Endothelial cell of umbilical vein (primary cell): ENCODE measurements around the gene SRRM3. TPM values are rescaled to one million over a fixed set of nuclear protein-coding genes. Genes with fewer than 3 reads are reported as not detected.

Source experiments
- BruUV-seq: library from RNA; stranded (reverse); fragments of 400-500 nt; replicated peaks from 2 replicates; lab custom pipeline; 2021; lab: Mats Ljungman, UMichigan
- CTCF ChIA-PET: fragments of 300-600, 350-600 bp; sonication (Branson Sonifier 250); formaldehyde crosslinking; loops from one replicate; lab custom pipeline; 2021; ENCODE audit warnings: antibody characterized with exemption, inconsistent platforms; lab: Charles Lee
- POLR2A ChIA-PET: fragments of 300-600, 350-600 bp; sonication (Branson Sonifier 250); formaldehyde crosslinking; loops from one replicate; lab custom pipeline; 2021; ENCODE audit warnings: antibody characterized with exemption, inconsistent platforms; lab: Charles Lee
- DNase-seq: peaks from one replicate; pipeline ENCODE4 v3.0.0-alpha.2; 2011; ENCODE audit warnings: low read depth, low spot score
- FAIRE-seq: peaks from 2 replicates; lab custom pipeline; 2011; peaks lifted over from hg19 to GRCh38; lab: Jason Lieb, UNC
- H2AFZ ChIP-seq: 2 replicates; pipeline ENCODE4 v1.6.0; 2012; ENCODE audit warnings: low read depth, low read length, control low read depth, inconsistent platforms
- H3K27ac ChIP-seq: 2 replicates; pipeline ENCODE4 v1.5.1; 2011; ENCODE audit warnings: low read depth, mild to moderate bottlenecking, control low read depth, low read length, moderate library complexity; ENCODE audit not compliant: insufficient read depth
- H3K27me3 ChIP-seq, 2 experiments: 2 replicates each; pipeline versions ENCODE4 v1.6.0 to v1.6.1; 2011; ENCODE audit warnings: low read length in 2 of 2, mixed read lengths in 1 of 2; ENCODE audit not compliant: control insufficient read depth in 2 of 2, insufficient read depth in 2 of 2
- H3K36me3 ChIP-seq, 2 experiments: 2 replicates in 1 of 2; 3 replicates in 1 of 2; pipeline ENCODE4 v1.5.1; 2011; ENCODE audit warnings: low read length in 2 of 2, mild to moderate bottlenecking in 1 of 2, moderate library complexity in 1 of 2; ENCODE audit not compliant: control insufficient read depth in 2 of 2, insufficient read depth in 2 of 2; ENCODE audit errors: extremely low read depth in 1 of 2
- H3K4me1 ChIP-seq: 3 replicates; pipeline ENCODE4 v1.5.1; 2011; ENCODE audit warnings: mild to moderate bottlenecking, low read length; ENCODE audit not compliant: control insufficient read depth, insufficient read depth; ENCODE audit errors: extremely low read depth
- H3K4me2 ChIP-seq: 2 replicates; pipeline ENCODE4 v1.6.1; 2011; ENCODE audit warnings: low read length, control low read depth, mixed read lengths; ENCODE audit not compliant: insufficient read depth
- H3K4me3 ChIP-seq, 3 experiments: fragments of 200-600 bp in 1 of 3; sonication (generic), shearing (Covaris generic) in 1 of 3; replicated peaks in 1 of 3; 2 replicates each; pipeline ENCODE4 v1.5.1; 2011 to 2016; ENCODE audit warnings: control low read depth in 3 of 3, low read length in 3 of 3, mild to moderate bottlenecking in 2 of 3, inconsistent platforms in 1 of 3, low read depth in 1 of 3, moderate library complexity in 1 of 3; ENCODE audit not compliant: insufficient read depth in 1 of 3
- H3K79me2 ChIP-seq: 2 replicates; pipeline ENCODE4 v1.6.0; 2012; ENCODE audit warnings: low read length, inconsistent platforms; ENCODE audit not compliant: control insufficient read depth, insufficient read depth
- H3K9ac ChIP-seq: replicated peaks from 2 replicates; pipeline ENCODE3; 2011; ENCODE audit warnings: low read length, control low read depth; ENCODE audit not compliant: insufficient read depth; ENCODE audit errors: extremely low read depth
- H3K9me1 ChIP-seq: replicated peaks from 3 replicates; pipeline ENCODE4 v1.6.0; 2011; ENCODE audit warnings: mild to moderate bottlenecking, low read length; ENCODE audit not compliant: control insufficient read depth, insufficient read depth; ENCODE audit errors: extremely low read depth
- H3K9me3 ChIP-seq: replicated peaks from 2 replicates; pipeline ENCODE4 v1.5.1; 2012; ENCODE audit warnings: low read length, inconsistent platforms; ENCODE audit not compliant: control insufficient read depth, insufficient read depth
- H4K20me1 ChIP-seq: replicated peaks from 2 replicates; pipeline ENCODE3; 2011; ENCODE audit warnings: mild to moderate bottlenecking, low read length; ENCODE audit not compliant: control insufficient read depth, insufficient read depth; ENCODE audit errors: extremely low read depth
- EZH2 ChIP-seq: IDR thresholded peaks from 2 replicates; pipeline ENCODE4 v1.6.1; 2012; ENCODE audit warnings: borderline replicate concordance, low read depth, mild to moderate bottlenecking, moderate library complexity, low read length, inconsistent platforms; ENCODE audit not compliant: severe bottlenecking
- JUN ChIP-seq: IDR thresholded peaks from 2 replicates; pipeline ENCODE4 v1.6.1; 2011; ENCODE audit warnings: borderline replicate concordance, low read depth; ENCODE audit not compliant: insufficient read length, insufficient read depth
- POLR2A ChIP-seq: IDR thresholded peaks from 2 replicates; pipeline ENCODE4 v1.6.1; 2012; ENCODE audit warnings: low read depth, mild to moderate bottlenecking, control low read depth, low read length
- dilution Hi-C: fragments of 300-500 bp; cut with MboI; formaldehyde crosslinking; loops from one replicate; pipeline ENCODE4 v1.15.0; 2019; ENCODE audit warnings: low sequenced_read_pairs; ENCODE audit not compliant: extremely low pct_ligation_motif_present
- intact Hi-C: fragments of 100-400 bp; cut with micrococcal nuclease; formaldehyde crosslinking; loops from one replicate; pipeline ENCODE4 v1.10.0; 2022
- polyA plus RNA-seq, 4 experiments: library from polyadenylated mRNA; depleted of rRNA in 3 of 4; stranded (reverse) in 3 of 4; unstranded in 1 of 4; fragments of >200 nt; gene quantifications; 2 replicates each; pipeline versions ENCODE4 v1.2.1 to v1.2.3, GENCODE V29; 2011 to 2012; ENCODE audit warnings: missing spikeins in 1 of 4
- total RNA-seq: library from RNA; stranded (reverse); gene quantifications from 2 replicates; pipeline ENCODE4 v1.2.3, GENCODE V29; 2021
- TF ChIP-seq, protein P1 (sequence below): IDR thresholded peaks from 2 replicates; pipeline ENCODE4 v1.6.1; 2011; ENCODE audit not compliant: insufficient read depth, insufficient read length

Gene SRRM3
- total and polyA plus RNA-seq, 2 donors (not counting 3 experiments of a cell fraction or from before 2014, with no cell fraction given) = 4.4 to 5.4 TPM

GRCh38 chr7:76281006-76281705 lies 79.5 kb downstream of the SRRM3 start:
- no peak for FAIRE-seq
- H4K20me1 ChIP-seq = no peaks in the 10 kb centered on the region
- ChIA-PET POLR2A (interaction anchor here (0.6 kb wide), 1 partner anchor 22 kb away, joined by 5 read pairs; no protein-coding TSS in a partner anchor), CTCF (interaction anchor here (2.8 to 3.6 kb wide), 2 partner anchors 19 to 103 kb away, joined by 14 to 17 read pairs; no protein-coding TSS in a partner anchor)
- dilution Hi-C loops (no loop called here), intact Hi-C loops (no loop called here)
- no peak for DNase-seq
- H3K9me1 ChIP-seq = no peaks in the 10 kb centered on the region
- H3K4me3 ChIP-seq = peak overlapping the region in 1 of 3 experiments; percentile 42
- no peak overlapping the region for H3K4me2 ChIP-seq
- BruUV-seq = no TSS peak
- peak overlapping the region; percentile 60 for H2AFZ ChIP-seq
- no peaks in the 10 kb centered on the region for H3K79me2 ChIP-seq
- H3K27me3 ChIP-seq = peaks cover 14 to 25% of the 10 kb centered on the region in 2 experiments
- H3K36me3 ChIP-seq = peaks cover 0 to 2% of the 10 kb centered on the region in 2 experiments
- no peaks in the 10 kb centered on the region for H3K9me3 ChIP-seq
- H3K27ac ChIP-seq = no peak overlapping the region
- no peak overlapping the region for H3K9ac ChIP-seq
- TF ChIP-seq EZH2 (peak; percentile 67), POLR2A (no peak)
- H3K4me1 ChIP-seq = no peaks in the 10 kb centered on the region

- Histone ChIP-seq H2AFZ (no peak overlapping the region), H3K27me3 (peaks cover 14 to 25% of the 10 kb centered on the region in 2 experiments), H3K9me3 (no peaks in the 10 kb centered on the region), H3K4me3 (peak overlapping the region in 1 of 3 experiments; percentile 42), H3K36me3 (peaks cover 0 to 2% of the 10 kb centered on the region in 2 experiments), H3K9me1 (no peaks in the 10 kb centered on the region), H3K4me2 (no peak overlapping the region), H3K9ac (no peak overlapping the region), H3K27ac (no peak overlapping the region), H4K20me1 (no peaks in the 10 kb centered on the region), H3K79me2 (no peaks in the 10 kb centered on the region), H3K4me1 (no peaks in the 10 kb centered on the region)
- FAIRE-seq (no peak), DNase-seq (no peak)
- intact Hi-C loops (loop anchor here (1.0 kb wide), 1 partner anchor 9 kb away; no protein-coding TSS in a partner anchor), dilution Hi-C loops (no loop called here)
- CTCF ChIA-PET = interaction anchor here (0.6 to 3.6 kb wide), 5 partner anchors 9 to 321 kb away, joined by 3 to 18 read pairs (median 14); no protein-coding TSS in a partner anchor
- TF ChIP-seq, protein P1, sequence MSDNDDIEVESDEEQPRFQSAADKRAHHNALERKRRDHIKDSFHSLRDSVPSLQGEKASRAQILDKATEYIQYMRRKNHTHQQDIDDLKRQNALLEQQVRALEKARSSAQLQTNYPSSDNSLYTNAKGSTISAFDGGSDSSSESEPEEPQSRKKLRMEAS = no peak
- TF ChIP-seq EZH2 (no peak), JUN (no peak)
- no TSS peak for BruUV-seq
- POLR2A ChIA-PET = interaction anchor here (0.6 kb wide), 1 partner anchor 23 kb away, joined by 5 read pairs; no protein-coding TSS in a partner anchor
Observed at GRCh38 chr7:76281706-76282343, 80.1 kb downstream of the SRRM3 start.
